GM18517 (cell line): Measurements from ENCODE around the gene PLEKHM3.

Experiments used
- ATAC-seq: cut with Tn5 transposase; IDR thresholded peaks from one replicate; pipeline ENCODE4 v1.9.1; 2021; ENCODE audit warnings: mild to moderate bottlenecking, moderate library complexity; ENCODE audit not compliant: unreplicated experiment

The PLEKHM3 gene

GRCh38 chr2:207805566-207806226 is 219.6 kb downstream of the PLEKHM3 start:
- no peak for ATAC-seq

- no peak for ATAC-seq
These were observed 222.7 kb downstream of the PLEKHM3 start for GRCh38 chr2:207802650-207803049.

- no peak for ATAC-seq
These were observed 224.1 kb downstream of the PLEKHM3 start for GRCh38 chr2:207801259-207801658.

GRCh38 chr2:207796585-207797350 is 228.6 kb downstream of the PLEKHM3 start:
- no peak for ATAC-seq

- no peak for ATAC-seq
These were observed 233.0 kb downstream of the PLEKHM3 start for GRCh38 chr2:207792244-207792785.

- ATAC-seq = no peak
These were observed 233.6 kb downstream of the PLEKHM3 start for GRCh38 chr2:207791579-207792243.

- no peak for ATAC-seq
These were observed 234.4 kb downstream of the PLEKHM3 start for GRCh38 chr2:207790898-207791297.

- ATAC-seq = no peak
These were observed 237.5 kb downstream of the PLEKHM3 start for GRCh38 chr2:207787800-207788199.

GRCh38 chr2:207787017-207787416 is 238.3 kb downstream of the PLEKHM3 start:
- no peak for ATAC-seq

- no peak for ATAC-seq
These were observed 240.4 kb downstream of the PLEKHM3 start for GRCh38 chr2:207784898-207785297.

- ATAC-seq = no peak
These were observed 241.8 kb downstream of the PLEKHM3 start for GRCh38 chr2:207783514-207783913.

- ATAC-seq = no peak
These were observed 242.9 kb downstream of the PLEKHM3 start for GRCh38 chr2:207782238-207783030.

GRCh38 chr2:207779523-207779922 is 245.8 kb downstream of the PLEKHM3 start:
- no peak for ATAC-seq

- ATAC-seq = no peak
These were observed 246.9 kb downstream of the PLEKHM3 start for GRCh38 chr2:207778298-207778882.

- ATAC-seq = no peak
These were observed 248.2 kb downstream of the PLEKHM3 start for GRCh38 chr2:207777124-207777523.

GRCh38 chr2:207775473-207775872 is 249.9 kb downstream of the PLEKHM3 start:
- ATAC-seq = no peak

GRCh38 chr2:207772844-207773205 is 252.5 kb downstream of the PLEKHM3 start:
- ATAC-seq = no peak

- ATAC-seq = no peak
These were observed 253.1 kb downstream of the PLEKHM3 start for GRCh38 chr2:207772081-207772843.

GRCh38 chr2:207771421-207771820 is 253.9 kb downstream of the PLEKHM3 start:
- ATAC-seq = no peak
